Uterus (tissue), 4 donors: ENCODE data around the gene SERAC1. TPM values are rescaled to one million over a fixed set of nuclear protein-coding genes. Genes with fewer than 3 reads are reported as not detected.
"Not testable (repeated sequence)": the region's sequence is repeated elsewhere in the genome, so short reads cannot be mapped to it uniquely, and the experiment has no call there.

ENCODE experiments used
- DNase-seq, 2 donors: peaks; one replicate each; pipeline ENCODE4 v3.0.0-alpha.2; 2019 to 2020
- H3K27ac ChIP-seq, 2 donors: fragments of 200-600 bp; sonication (generic); 1 replicate in 1 of 2; 2 replicates in 1 of 2; pipeline ENCODE4 v1.5.1; 2016 to 2018
- H3K27me3 ChIP-seq, 2 donors: fragments of 200-600 bp; sonication (generic); one replicate each; pipeline ENCODE4 v1.5.1; 2018 to 2019; ENCODE audit warnings: control low read depth in 1 of 2
- H3K36me3 ChIP-seq, 2 donors: fragments of 200-600 bp; sonication (generic); one replicate each; pipeline ENCODE4 v1.5.1; 2019; ENCODE audit warnings: control low read depth in 1 of 2
- H3K4me1 ChIP-seq, 2 donors: fragments of 200-600 bp; sonication (generic); one replicate each; pipeline ENCODE4 v1.5.1; 2018 to 2019; ENCODE audit warnings: control low read depth in 1 of 2
- H3K4me3 ChIP-seq, 2 donors: fragments of 200-600 bp; sonication (generic); 1 replicate in 1 of 2; 2 replicates in 1 of 2; pipeline ENCODE4 v1.5.1; 2018 to 2019; ENCODE audit warnings: mild to moderate bottlenecking in 1 of 2
- H3K9me3 ChIP-seq, 2 donors: fragments of 200-600 bp; sonication (generic); one replicate each; pipeline ENCODE4 v1.5.1; 2019; ENCODE audit warnings: control low read depth in 1 of 2
- POLR2A ChIP-seq, 2 donors: fragments of 450-650 bp; IDR thresholded peaks; one replicate each; pipeline ENCODE4 v1.6.1; 2016; ENCODE audit warnings: antibody characterized with exemption in 2 of 2, mild to moderate bottlenecking in 1 of 2, moderate library complexity in 1 of 2
- intact Hi-C: fragments of 100-400 bp; cut with DNase I; formaldehyde crosslinking; loops from one replicate; pipeline ENCODE4 v1.15.1; 2023; ENCODE audit warnings: low total_unique reads
- total RNA-seq, 4 donors: library from RNA; depleted of rRNA in 3 of 4; stranded (reverse); fragments of >200 nt in 3 of 4; gene quantifications; one replicate each; pipeline versions ENCODE4 v1.1.0 to v1.2.4, GENCODE V29; 2014 to 2023
- TF ChIP-seq, protein P1 (sequence below), 4 experiments: fragments of 200-600 bp in 2 of 4; fragments of 450-650 bp in 2 of 4; sonication (generic) in 2 of 4; IDR thresholded peaks; one replicate each; pipeline ENCODE4 v1.5.1; 2016 to 2019; ENCODE audit warnings: antibody characterized with exemption in 4 of 4, mild to moderate bottlenecking in 2 of 4, moderate library complexity in 1 of 4
- donor health status: DM: yes; HTN: yes; CAD: no.

Gene SERAC1
- total RNA-seq, 4 donors from 2014 or later = 3.3 to 9.7 (median 8.9) TPM

DNA sequence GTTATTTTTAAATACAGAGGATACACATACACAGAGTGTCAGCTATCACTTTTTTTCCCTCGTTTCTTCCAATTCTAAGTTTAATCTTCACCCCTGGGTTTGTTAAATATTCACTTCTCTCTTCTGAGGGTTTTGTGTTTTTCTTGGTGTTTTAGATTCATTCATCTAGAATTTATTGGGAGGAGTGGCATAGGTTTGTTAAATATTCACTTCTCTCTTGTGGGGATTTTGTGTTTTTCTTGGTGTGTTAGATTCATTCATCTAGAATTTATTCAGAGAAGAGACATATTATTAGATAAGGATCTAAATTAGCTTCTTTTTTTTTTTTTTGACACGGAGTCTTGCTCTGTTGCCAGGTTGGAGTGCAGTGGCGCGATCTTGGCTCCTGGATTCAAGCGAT, 3.9 kb upstream of the SERAC1 start:
- no peak for TF ChIP-seq POLR2A (IDR thresholded peaks at IDR 0.05)
- TF ChIP-seq, protein P1, sequence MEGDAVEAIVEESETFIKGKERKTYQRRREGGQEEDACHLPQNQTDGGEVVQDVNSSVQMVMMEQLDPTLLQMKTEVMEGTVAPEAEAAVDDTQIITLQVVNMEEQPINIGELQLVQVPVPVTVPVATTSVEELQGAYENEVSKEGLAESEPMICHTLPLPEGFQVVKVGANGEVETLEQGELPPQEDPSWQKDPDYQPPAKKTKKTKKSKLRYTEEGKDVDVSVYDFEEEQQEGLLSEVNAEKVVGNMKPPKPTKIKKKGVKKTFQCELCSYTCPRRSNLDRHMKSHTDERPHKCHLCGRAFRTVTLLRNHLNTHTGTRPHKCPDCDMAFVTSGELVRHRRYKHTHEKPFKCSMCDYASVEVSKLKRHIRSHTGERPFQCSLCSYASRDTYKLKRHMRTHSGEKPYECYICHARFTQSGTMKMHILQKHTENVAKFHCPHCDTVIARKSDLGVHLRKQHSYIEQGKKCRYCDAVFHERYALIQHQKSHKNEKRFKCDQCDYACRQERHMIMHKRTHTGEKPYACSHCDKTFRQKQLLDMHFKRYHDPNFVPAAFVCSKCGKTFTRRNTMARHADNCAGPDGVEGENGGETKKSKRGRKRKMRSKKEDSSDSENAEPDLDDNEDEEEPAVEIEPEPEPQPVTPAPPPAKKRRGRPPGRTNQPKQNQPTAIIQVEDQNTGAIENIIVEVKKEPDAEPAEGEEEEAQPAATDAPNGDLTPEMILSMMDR (IDR thresholded peaks at IDR 0.05) = no peak
- H3K4me3 ChIP-seq = no peak overlapping the region
- no peak overlapping the region for H3K27ac ChIP-seq
- H3K9me3 ChIP-seq = no peaks in the 10 kb centered on the region
- intact Hi-C loops = no loop called here
- H3K4me1 ChIP-seq = peaks cover 0 to 5% of the 10 kb centered on the region in 2 donors
- DNase-seq = no peak
- H3K36me3 ChIP-seq = no peaks in the 10 kb centered on the region
- no peaks in the 10 kb centered on the region for H3K27me3 ChIP-seq

DNA sequence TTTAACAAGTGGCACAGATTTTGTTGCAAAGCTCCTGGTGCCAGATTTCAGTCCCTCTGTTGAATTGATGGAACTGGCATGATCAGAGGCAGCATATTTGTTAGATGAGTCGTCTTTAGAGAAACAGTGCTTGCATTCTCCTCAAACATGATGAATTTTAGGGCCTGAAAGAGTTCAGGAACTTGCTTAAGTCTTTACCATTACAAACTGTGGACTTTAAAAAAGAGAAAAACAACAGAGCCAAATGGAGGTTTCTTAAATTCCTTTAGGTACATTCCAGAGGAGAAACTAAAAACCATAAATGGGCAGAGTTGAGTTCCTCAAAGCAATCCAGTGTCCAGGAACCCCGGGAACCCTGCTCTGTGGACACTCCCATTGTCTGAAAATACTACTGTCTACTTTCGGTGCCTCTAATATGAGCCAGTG, 2.6 kb upstream of the SERAC1 start:
- H3K27me3 ChIP-seq = no peaks in the 10 kb centered on the region
- no peak overlapping the region for H3K4me3 ChIP-seq
- intact Hi-C loops = no loop called here
- no peak for DNase-seq
- H3K4me1 ChIP-seq = peaks cover 0 to 5% of the 10 kb centered on the region in 2 donors
- no peaks in the 10 kb centered on the region for H3K9me3 ChIP-seq
- H3K27ac ChIP-seq = peak overlapping the region; percentile 35 to 51
- no peak for TF ChIP-seq POLR2A (IDR thresholded peaks at IDR 0.05)
- TF ChIP-seq, protein P1 (IDR thresholded peaks at IDR 0.05) = no peak
- no peaks in the 10 kb centered on the region for H3K36me3 ChIP-seq

DNA sequence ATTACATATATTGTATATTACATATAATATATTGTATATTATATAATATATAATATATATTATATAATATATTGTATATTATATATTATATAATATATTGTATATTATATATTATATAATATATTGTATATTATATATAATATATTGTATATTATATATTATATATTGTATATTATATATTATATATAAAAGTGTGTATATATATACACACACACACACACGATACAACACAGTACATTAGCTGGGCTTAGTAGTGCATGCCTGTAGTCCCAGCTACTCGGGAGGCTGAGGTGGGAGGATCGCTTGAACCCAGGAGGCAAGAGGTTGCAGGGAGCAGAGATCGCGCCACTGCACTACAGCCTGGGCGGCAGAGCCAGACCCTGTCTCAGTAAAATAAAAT, 1.6 kb upstream of the SERAC1 start:
- intact Hi-C loops, DNase-seq, H3K27me3 ChIP-seq, H3K9me3 ChIP-seq, H3K4me3 ChIP-seq, H3K4me1 ChIP-seq, H3K36me3 ChIP-seq: not testable (repeated sequence)
- peak overlapping the region; percentile 35 to 51 for H3K27ac ChIP-seq

DNA sequence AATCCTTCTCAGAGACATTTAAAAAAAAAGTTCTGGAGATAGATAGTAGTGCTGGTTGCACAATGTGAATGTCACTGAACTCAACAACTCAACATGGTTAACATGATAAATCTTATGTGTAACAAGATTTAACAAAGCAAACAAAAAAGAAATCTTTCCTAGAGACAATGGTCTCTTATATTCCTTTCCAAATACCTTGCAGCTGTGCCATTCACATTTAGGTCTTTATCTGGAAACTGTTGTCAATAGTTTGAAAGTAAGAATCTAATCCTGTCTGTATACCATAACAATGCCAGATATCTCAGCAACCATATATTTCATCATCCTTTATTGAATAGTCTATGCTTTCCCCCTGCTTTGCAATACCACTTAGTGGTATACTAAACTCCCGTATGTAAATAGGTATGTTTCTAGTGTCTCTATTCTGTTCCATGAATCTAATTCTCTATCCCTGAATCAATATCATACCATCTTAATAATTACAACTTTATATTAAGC, 2.1 kb downstream of the SERAC1 start:
- H3K4me3 ChIP-seq = no peak overlapping the region
- H3K27ac ChIP-seq = no peak overlapping the region
- H3K27me3 ChIP-seq = no peaks in the 10 kb centered on the region
- no peak for TF ChIP-seq POLR2A (IDR thresholded peaks at IDR 0.05)
- TF ChIP-seq, protein P1 (IDR thresholded peaks at IDR 0.05) = no peak
- intact Hi-C loops = no loop called here
- H3K4me1 ChIP-seq = no peaks in the 10 kb centered on the region
- DNase-seq = no peak
- H3K36me3 ChIP-seq = no peaks in the 10 kb centered on the region
- H3K9me3 ChIP-seq = no peaks in the 10 kb centered on the region

DNA sequence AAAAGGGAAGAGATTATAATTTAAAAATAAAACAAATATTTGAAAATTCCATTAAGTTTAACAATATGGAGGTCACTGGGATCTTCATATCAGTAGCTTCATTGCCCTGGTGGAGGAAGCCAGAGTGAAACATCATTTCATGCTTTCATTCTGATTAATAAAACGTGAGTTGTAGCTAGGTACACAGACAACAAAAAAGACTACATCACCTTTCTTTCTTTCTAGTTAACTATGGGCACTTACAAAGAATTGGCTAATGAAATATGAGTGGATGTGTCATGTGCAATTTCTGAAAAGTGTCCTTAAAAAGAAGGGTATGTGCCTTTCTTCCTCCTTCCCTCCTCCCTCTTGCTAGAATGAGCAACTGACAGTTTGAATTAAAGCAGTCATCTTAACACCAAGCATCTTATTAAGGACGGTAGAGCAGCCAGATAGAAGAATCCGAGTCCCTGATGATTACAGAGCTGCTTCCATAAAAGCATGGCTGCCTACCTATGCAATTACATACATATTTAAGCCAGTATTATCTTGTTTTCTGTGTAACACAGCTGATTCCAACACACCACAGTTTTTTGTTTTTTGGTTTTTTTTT, 3.4 kb downstream of the SERAC1 start:
- H3K4me1 ChIP-seq = no peaks in the 10 kb centered on the region
- intact Hi-C loops = no loop called here
- DNase-seq = no peak
- no peaks in the 10 kb centered on the region for H3K36me3 ChIP-seq
- no peak overlapping the region for H3K4me3 ChIP-seq
- H3K9me3 ChIP-seq = no peaks in the 10 kb centered on the region
- H3K27me3 ChIP-seq = no peaks in the 10 kb centered on the region
- TF ChIP-seq, protein P1 (IDR thresholded peaks at IDR 0.05) = no peak
- no peak for TF ChIP-seq POLR2A (IDR thresholded peaks at IDR 0.05)
- no peak overlapping the region for H3K27ac ChIP-seq
